Daoy (cell line): ENCODE data around the gene UVRAG. TPM values are rescaled to one million over a fixed set of nuclear protein-coding genes. Genes with fewer than 3 reads are reported as not detected.

Source experiments
- DNase-seq: peaks from one replicate; pipeline ENCODE4 v3.0.0-alpha.2; 2015; ENCODE audit warnings: low read depth
- total RNA-seq: library from RNA; depleted of rRNA; stranded (reverse); fragments of >200 nt; shearing (Covaris generic); gene quantifications from 2 replicates; pipeline ENCODE4 v1.2.3, GENCODE V29; 2014; rRNA removed

Gene UVRAG
- total RNA-seq, 1 experiment from 2014 or later: 9.9 TPM

- DNase-seq: no peak
Observed at GRCh38 chr11:76190376-76190775, 375.4 kb downstream of the UVRAG start.

Other genes with a start within 250 kb of the UVRAG start
- 0.36 and 0.40 TPM in 2 replicates for gene MAP6, start 146.2 kb upstream of the UVRAG start, total RNA-seq
- gene MOGAT2, start 97.4 kb upstream of the UVRAG start, total RNA-seq: not detected in 2 replicates
- 9.4 and 19.3 TPM in 2 replicates for gene DGAT2, start 46.4 kb upstream of the UVRAG start, total RNA-seq